DLD1 (cell line): Measurements from ENCODE around the gene LMBR1L.

Experiments
- in situ Hi-C: cut with HindIII; loops from 2 replicates; pipeline ENCODE4 v1.10.0; 2017; ENCODE audit warnings: low sequenced_read_pairs

The LMBR1L gene

DNA sequence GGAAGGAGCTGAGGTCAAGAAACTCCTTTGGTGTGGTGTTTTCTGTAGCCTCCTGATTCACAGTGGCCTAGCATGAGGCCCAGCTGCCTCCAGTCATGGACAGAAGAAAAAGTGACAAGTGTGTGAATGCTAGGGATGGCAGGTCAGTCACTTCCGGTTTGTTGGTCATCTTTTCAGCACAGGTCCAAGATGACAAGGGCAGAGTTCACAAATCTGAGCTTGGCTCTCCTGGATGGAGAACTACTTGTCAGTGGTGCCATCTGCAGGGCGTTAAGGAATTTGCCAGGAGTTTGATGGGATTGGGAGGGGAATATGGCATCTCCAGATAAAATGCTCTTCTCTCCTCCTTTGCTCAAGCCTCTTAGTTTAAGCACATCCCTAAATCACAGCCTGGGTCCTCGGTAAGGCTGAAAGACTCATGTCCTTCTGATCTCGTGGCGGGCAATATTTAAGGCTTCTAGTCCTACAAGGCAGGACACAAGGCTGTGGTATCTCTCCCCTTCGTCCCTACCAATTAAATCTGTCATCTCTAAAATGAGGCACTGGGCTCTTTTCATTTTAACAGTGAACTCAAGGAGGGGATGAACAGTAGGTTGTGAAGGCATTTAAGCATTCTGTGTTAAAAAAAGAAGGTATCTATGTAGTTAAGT, 10.5 kb upstream of the LMBR1L start:
- in situ Hi-C loops, result no loop called here

- in situ Hi-C loops, result no loop called here
These were observed 559 bp upstream of the LMBR1L start for GRCh38 chr12:49111206-49111605.

DNA sequence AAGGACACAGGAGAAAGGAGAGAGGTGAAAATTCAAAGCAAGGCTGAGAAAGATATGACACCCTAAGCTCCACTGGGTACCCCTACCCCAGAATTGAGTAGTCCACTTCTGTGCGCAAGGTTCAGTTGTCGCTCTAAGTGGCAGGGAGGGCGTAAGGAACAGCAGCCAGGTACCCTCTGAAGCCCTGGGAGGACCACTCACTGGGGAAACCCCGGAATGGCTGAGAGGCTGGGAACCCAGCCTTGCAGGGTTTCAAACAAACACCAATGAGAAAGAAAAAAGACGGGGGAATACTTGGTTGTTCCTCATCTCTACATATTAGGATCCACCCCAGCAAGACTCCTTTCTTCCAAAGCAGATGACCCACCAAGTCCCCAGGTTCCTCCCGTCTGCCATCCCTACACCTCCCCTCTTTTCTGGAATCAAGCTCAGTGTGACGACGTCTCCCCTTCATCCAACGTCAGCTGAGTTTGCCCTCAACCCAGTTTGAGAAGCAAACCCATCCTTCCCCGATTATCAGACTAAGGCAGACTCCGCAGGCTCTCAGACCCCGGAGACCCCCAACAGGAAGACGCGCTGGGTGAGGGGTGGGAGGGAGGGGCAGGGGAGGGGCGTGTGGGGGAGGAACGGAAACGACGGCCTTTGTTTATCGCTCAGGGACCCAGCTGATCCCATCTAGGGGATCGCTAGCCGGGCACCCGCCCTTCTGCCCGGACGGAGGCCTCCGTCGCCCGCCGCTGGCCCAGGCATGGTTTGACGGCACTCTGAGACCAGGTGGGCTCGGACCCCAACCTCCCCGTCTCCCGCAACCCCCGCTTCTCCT, 795 bp downstream of the LMBR1L start:
- in situ Hi-C loops, result no loop called here

DNA sequence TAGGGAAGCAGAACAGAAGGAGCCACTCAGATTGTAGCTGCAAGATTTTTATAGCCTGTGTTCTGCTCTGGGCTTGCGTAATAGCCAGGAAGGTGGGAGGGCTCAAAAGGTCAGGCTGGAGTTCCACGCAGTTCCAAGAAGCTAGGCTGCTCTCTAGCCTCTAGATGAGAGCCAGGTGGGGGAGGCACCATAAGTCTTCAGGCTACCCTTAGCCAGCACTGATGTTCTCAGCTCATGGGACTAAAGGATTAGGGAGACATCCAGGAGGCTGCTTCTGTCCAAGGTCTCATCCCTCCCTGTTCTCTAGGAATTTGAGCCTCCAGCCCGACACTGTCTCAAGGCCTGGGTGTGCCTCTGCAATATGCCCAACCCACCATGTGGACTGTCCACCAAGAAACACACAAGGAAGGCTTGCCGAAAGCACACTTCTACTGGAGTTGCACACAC, 1.7 kb downstream of the LMBR1L start:
- in situ Hi-C loops, result no loop called here

DNA sequence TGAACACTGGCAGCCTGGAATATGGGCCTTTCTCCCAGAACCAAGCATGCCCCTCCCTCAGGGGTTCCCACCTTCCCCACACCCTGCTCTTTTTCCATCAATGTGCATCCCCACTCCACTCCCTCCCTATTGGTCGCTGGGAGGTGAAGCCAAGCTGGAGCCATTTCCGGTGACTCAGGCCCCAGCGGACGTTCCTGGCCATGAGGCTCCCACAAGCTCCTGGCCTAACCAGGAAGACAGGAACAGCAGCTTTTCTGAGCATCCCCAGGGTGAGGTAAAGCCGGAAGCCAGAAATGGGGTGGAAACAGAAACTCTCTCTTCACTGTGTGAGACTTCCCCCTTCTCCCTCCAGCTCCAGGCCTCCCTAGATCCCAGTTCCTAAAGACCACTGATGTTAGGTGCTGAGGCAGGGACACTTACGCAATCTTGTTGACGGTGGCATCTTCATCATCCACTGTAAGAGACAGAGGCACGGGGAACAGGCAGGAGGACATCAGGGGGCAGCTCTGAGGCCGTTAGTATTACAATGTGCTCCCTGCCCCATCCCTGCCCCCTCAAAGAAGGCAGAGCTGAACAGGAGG, 5.1 kb downstream of the LMBR1L start:
- in situ Hi-C loops, result no loop called here

DNA sequence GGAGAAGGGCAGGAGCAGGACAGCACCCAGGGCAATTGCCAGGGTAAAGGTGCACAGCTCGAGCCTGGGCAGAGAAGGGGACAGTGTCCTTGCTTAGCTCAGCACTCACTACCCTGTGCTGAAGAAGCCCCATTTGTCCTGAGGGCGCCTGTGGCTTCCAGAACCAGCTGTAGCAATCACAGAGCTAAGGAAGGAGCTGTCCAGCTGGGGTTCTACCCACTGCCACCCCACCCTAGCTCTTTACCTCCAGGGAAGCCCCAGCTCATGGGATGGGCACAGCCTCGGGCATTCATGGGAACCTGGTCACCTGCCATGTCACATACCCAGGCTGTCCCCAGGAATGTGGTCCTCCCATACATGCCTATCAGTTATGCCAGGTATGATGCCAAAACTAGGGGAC, 5.8 kb downstream of the LMBR1L start:
- in situ Hi-C loops, result no loop called here

GRCh38 chr12:49100380-49100779, 10.3 kb downstream of the LMBR1L start:
- in situ Hi-C loops, result no loop called here

GRCh38 chr12:49098703-49099102, 11.9 kb downstream of the LMBR1L start:
- in situ Hi-C loops, result no loop called here

DNA sequence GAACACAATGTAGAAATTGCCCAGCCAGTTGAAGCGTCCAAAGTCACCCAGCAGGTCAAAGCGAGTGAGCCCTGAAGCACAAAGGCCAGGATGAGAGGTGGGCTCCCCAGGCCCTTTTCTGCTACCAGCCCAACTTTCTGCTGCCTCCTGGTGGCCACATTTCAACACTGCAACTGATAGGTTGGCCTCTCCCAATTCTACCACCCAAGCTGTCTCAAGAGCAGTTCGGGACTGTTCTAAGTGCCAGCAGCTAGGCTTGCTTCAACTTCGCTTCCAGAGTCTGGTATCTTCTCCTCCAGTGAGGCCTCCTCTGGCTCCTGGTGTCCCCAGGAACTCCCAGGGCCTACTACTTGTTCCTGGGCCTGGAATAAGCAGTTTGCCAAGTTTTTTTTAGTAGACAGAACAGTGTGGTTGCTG, 12.6 kb downstream of the LMBR1L start:
- in situ Hi-C loops, result no loop called here

GRCh38 chr12:49097381-49097780, 13.3 kb downstream of the LMBR1L start:
- in situ Hi-C loops, result no loop called here

GRCh38 chr12:49094975-49095365, 15.7 kb downstream of the LMBR1L start:
- in situ Hi-C loops, result no loop called here

GRCh38 chr12:49094160-49094974, 16.3 kb downstream of the LMBR1L start, which contains the start of gene DHH:
DHH (minus strand) TSS chr12:49094801; CDS start chr12:49094512, 289 bp downstream.
- in situ Hi-C loops, result no loop called here

DNA sequence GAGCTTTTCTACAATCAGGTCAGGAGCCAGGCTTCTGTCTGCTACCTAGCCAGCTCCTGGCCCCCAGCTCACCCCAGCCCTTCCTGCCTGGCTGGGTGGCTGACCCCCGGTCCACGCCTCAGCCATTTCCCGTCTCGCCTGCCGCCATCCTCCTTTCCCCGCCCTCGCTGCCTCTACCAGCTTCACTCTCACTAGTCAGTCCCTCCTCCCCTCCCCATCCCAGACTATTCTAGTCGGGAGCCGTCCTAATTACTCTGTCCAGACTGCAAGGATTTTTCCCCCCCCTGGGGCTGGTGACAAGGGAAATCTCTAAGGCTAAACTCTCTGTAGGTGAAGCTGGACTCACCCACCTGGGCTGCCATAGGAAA, 16.9 kb downstream of the LMBR1L start:
- in situ Hi-C loops, result no loop called here

DNA sequence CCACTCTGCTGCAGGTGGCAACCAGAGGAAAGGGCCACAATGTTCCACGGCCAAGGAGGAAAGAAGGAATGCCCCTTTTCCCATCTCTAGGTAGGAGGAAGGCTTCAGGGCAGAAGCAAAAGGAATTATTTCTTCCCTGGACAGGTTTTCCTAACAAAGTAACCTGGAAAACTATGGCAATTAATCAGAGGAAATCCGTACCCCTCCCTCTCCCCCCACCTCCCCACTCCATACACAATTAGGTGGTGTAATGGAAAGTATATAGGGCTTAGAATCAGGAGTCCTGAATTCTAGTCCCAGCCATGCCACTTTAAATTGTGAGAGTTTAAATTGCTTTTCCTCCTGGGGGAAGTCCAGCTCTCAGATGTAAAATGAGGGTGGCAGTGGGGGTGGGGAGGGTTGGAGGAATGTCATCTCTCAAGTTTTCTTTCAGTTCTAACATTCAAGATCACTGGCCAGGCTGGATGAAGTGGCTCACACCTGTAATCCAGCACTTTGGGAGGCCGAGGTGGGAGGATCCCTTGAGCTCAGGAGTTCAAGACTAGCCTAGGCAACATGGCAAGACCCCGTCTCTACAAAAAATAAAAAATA, 17.7 kb downstream of the LMBR1L start:
- in situ Hi-C loops, result no loop called here

DNA sequence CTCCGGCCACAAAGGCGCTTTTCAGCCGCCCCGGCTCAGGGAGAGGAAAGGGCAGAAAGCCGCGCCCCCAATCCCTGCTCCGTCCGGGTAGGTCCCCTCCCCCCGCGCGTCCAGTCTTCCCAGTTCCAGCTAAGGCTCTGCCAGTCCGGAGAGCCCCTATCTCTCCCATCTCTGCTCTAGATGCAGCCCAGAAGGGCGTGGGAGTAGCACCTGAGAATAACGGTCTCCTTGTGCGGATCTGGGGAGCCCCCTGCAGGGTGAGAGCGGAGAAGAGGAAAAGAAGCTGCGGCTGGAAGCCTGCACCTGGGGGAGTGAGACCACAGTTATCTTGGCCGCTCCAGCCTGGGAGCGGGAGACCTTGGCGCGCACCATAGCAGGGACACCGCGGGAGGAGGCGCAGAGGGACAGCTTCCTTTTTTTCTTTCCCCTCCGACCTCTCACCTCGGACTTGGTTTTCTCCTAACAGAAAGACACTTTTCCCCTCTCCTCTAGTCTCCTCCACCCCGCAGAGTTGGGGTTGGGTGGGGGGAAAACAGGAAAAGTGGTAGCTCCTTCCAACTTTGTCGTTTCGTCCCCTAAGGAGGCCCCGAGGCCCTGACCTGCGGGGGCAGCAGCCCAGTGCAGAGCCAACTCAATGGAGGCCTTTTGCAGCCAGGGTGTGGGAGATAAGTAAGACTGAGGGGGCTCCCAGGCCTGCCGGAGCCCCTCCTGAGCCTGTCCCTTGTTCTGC, 18.4 kb downstream of the LMBR1L start:
- in situ Hi-C loops, result no loop called here

DNA sequence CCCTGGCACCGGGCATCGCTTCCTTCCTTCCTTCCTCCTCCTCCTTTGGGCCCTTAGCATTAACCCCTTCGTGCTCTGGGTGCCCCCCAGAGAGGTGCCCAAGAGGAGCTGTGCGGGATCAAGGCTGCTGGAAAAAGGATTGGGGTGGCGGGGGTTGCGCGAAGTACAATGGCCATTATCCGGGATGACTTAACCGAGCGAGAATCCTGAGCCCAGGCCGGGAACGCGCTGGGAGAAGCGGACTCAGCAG, 18.9 kb downstream of the LMBR1L start:
- in situ Hi-C loops, result no loop called here

GRCh38 chr12:49091056-49091835, 19.4 kb downstream of the LMBR1L start:
- in situ Hi-C loops, result no loop called here

- in situ Hi-C loops, result no loop called here
These were observed 20.6 kb downstream of the LMBR1L start for GRCh38 chr12:49089821-49090773.

DNA sequence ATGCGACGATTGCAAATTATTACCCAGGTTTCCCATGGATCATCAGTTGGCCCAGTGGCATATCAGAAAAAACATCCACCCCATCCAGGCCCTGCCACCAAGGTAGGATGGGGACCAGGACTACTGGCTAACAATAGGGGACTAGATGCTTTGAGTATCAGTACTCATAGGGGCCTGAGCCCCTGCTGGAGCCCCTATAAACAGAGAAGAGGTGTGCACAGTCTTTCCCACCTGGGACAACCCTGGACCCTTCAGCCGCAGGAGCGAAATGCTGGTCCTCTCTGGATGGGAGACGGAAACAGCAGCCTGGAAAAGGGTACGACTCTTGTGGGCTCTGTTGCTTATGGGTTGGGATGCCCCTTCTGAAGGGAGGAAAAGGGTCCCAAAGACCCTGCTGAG, 21.7 kb downstream of the LMBR1L start:
- in situ Hi-C loops, result no loop called here
